Gastrocnemius medialis (tissue), 4 donors: Measurements from ENCODE around the gene ARHGAP42.

Experiments
- CTCF ChIP-seq, 5 experiments: fragments of 450-650 bp in 3 of 5; fragments of 200-600 bp in 2 of 5; sonication (generic) in 2 of 5; IDR thresholded peaks in 4 of 5; conservative IDR thresholded peaks in 1 of 5; 1 replicate in 4 of 5; 2 replicates in 1 of 5; pipeline ENCODE4 v1.5.1; 2016 to 2019; ENCODE audit warnings: antibody characterized with exemption in 5 of 5, mild to moderate bottlenecking in 3 of 5, moderate library complexity in 3 of 5
- POLR2A ChIP-seq, 2 donors: fragments of 450-650 bp; IDR thresholded peaks; one replicate each; pipeline ENCODE4 v1.6.1; 2017; ENCODE audit warnings: antibody characterized with exemption in 2 of 2, mild to moderate bottlenecking in 2 of 2, moderate library complexity in 2 of 2

GRCh38 chr11:100849901-100850235 lies 162.8 kb downstream of the ARHGAP42 start:
- no peak for TF ChIP-seq CTCF (IDR thresholded peaks at IDR 0.05 in 4 of 5, conservative IDR thresholded peaks at IDR 0.05 in 1 of 5)
- no peak for TF ChIP-seq POLR2A (IDR thresholded peaks at IDR 0.05)
